Smooth muscle cell (in vitro differentiated cells): Measurements from ENCODE around the gene PARVB. TPM values are rescaled to one million over a fixed set of nuclear protein-coding genes. Genes with fewer than 3 reads are reported as not detected.

ENCODE experiments used
- DNase-seq: peaks from one replicate; lab custom pipeline; 2025; ENCODE audit not compliant: unreplicated experiment; lab: John Stamatoyannopoulos, UW
- H2AFZ ChIP-seq: fragments of 200-600 bp; sonication (generic); 2 replicates; pipeline ENCODE4 v1.6.0; 2016; ENCODE audit warnings: antibody characterized with exemption, low read depth, mild to moderate bottlenecking
- H3F3A ChIP-seq: fragments of 200-600 bp; sonication (generic); 2 replicates; pipeline ENCODE4 v1.6.0; 2017; ENCODE audit warnings: antibody characterized with exemption, low read depth
- H3K27ac ChIP-seq: fragments of 200-600 bp; sonication (generic); 2 replicates; pipeline ENCODE4 v1.5.1; 2016; ENCODE audit warnings: low read depth, mild to moderate bottlenecking
- H3K27me3 ChIP-seq: fragments of 200-600 bp; sonication (generic); 2 replicates; pipeline ENCODE4 v1.6.1; 2016; ENCODE audit warnings: low read depth, mild to moderate bottlenecking
- H3K36me3 ChIP-seq: fragments of 200-600 bp; sonication (generic); 2 replicates; pipeline ENCODE4 v1.5.1; 2016; ENCODE audit warnings: low read depth
- H3K4me1 ChIP-seq: fragments of 200-600 bp; sonication (generic); 2 replicates; pipeline ENCODE4 v1.5.1; 2016; ENCODE audit warnings: low read depth
- H3K4me2 ChIP-seq: fragments of 200-600 bp; sonication (generic); 2 replicates; pipeline ENCODE4 v1.6.0; 2016; ENCODE audit warnings: mild to moderate bottlenecking
- H3K4me3 ChIP-seq: fragments of 200-600 bp; sonication (generic); 2 replicates; pipeline ENCODE4 v1.5.1; 2016; ENCODE audit warnings: mild to moderate bottlenecking
- H3K79me2 ChIP-seq: fragments of 200-600 bp; sonication (generic); 2 replicates; pipeline ENCODE4 v1.6.0; 2016; ENCODE audit warnings: low read depth, mild to moderate bottlenecking
- H3K9ac ChIP-seq: fragments of 200-600 bp; sonication (generic); 2 replicates; pipeline ENCODE4 v1.6.0; 2016; ENCODE audit warnings: low read depth
- H3K9me3 ChIP-seq: fragments of 200-600 bp; sonication (generic); replicated peaks from 2 replicates; pipeline ENCODE4 v1.5.1; 2016; ENCODE audit warnings: low read depth
- H4K20me1 ChIP-seq: fragments of 200-600 bp; sonication (generic); 2 replicates; pipeline ENCODE4 v1.6.0; 2016; ENCODE audit warnings: low read depth
- CTCF ChIP-seq: fragments of 200-600 bp; sonication (generic); IDR thresholded peaks from 2 replicates; pipeline ENCODE4 v1.5.1; 2017; ENCODE audit warnings: borderline replicate concordance, mild to moderate bottlenecking, antibody characterized with exemption; ENCODE audit not compliant: insufficient read depth, poor library complexity, severe bottlenecking
- WGBS: methylation state at CpG from one replicate; pipeline ENCODE4 v1.1.7; 2016; ENCODE audit warnings: low lambda C conversion rate; 5-methylcytosine and 5-hydroxymethylcytosine counted together
- polyA plus RNA-seq: library from polyadenylated mRNA; unstranded; fragments of >200 nt; fragmentation: Nextera tagmentation; extraction: Ambion mirVana; gene quantifications from 2 replicates; pipeline ENCODE4 v1.2.1, GENCODE V29; 2016
- total RNA-seq: library from RNA; depleted of rRNA; stranded (reverse); fragments of >200 nt; gene quantifications from 2 replicates; pipeline ENCODE4 v1.2.3, GENCODE V29; 2014

The PARVB gene
- total and polyA plus RNA-seq, 2 experiments from 2014 or later = 35.1 to 36.6 TPM

GRCh38 chr22:44087089-44087430 lies 63.0 kb downstream of the PARVB start:
- Histone ChIP-seq H2AFZ (no peak overlapping the region), H3K4me3 (no peak overlapping the region), H3F3A (peaks cover 7% of the 10 kb centered on the region), H3K36me3 (no peaks in the 10 kb centered on the region), H4K20me1 (peaks cover 21% of the 10 kb centered on the region), H3K9ac (no peak overlapping the region), H3K79me2 (no peaks in the 10 kb centered on the region), H3K4me1 (no peaks in the 10 kb centered on the region), H3K27me3 (no peaks in the 10 kb centered on the region), H3K4me2 (no peak overlapping the region), H3K27ac (no peak overlapping the region), H3K9me3 (no peaks in the 10 kb centered on the region)
- DNase-seq = no peak
- no peak for TF ChIP-seq CTCF
- WGBS = 88% methylated on average over 4 of the region's 4 CpGs

- H3K27me3 ChIP-seq = no peaks in the 10 kb centered on the region
- no peaks in the 10 kb centered on the region for H3K36me3 ChIP-seq
- H3F3A ChIP-seq = peaks cover 7% of the 10 kb centered on the region
- no peaks in the 10 kb centered on the region for H3K79me2 ChIP-seq
- H3K9ac ChIP-seq = no peak overlapping the region
- peaks cover 21% of the 10 kb centered on the region for H4K20me1 ChIP-seq
- no peak for TF ChIP-seq CTCF
- 94% methylated on average over 17 of the region's 17 CpGs for WGBS
- DNase-seq = no peak
- H3K4me2 ChIP-seq = no peak overlapping the region
- no peaks in the 10 kb centered on the region for H3K9me3 ChIP-seq
- no peak overlapping the region for H3K27ac ChIP-seq
- H3K4me1 ChIP-seq = no peaks in the 10 kb centered on the region
- H2AFZ ChIP-seq = no peak overlapping the region
- H3K4me3 ChIP-seq = no peak overlapping the region
Measured at GRCh38 chr22:44088976-44089570, 65.0 kb downstream of the PARVB start.

GRCh38 chr22:44089717-44090570 lies 65.8 kb downstream of the PARVB start:
- H3F3A ChIP-seq = peaks cover 7% of the 10 kb centered on the region
- H3K4me2 ChIP-seq = no peak overlapping the region
- H3K79me2 ChIP-seq = no peaks in the 10 kb centered on the region
- H4K20me1 ChIP-seq = peaks cover 21% of the 10 kb centered on the region
- no peaks in the 10 kb centered on the region for H3K9me3 ChIP-seq
- no peaks in the 10 kb centered on the region for H3K36me3 ChIP-seq
- DNase-seq = no peak
- no peak overlapping the region for H3K4me3 ChIP-seq
- no peak overlapping the region for H3K9ac ChIP-seq
- H3K4me1 ChIP-seq = no peaks in the 10 kb centered on the region
- WGBS = 88% methylated on average over 15 of the region's 15 CpGs
- no peak for TF ChIP-seq CTCF
- H2AFZ ChIP-seq = no peak overlapping the region
- no peak overlapping the region for H3K27ac ChIP-seq
- no peaks in the 10 kb centered on the region for H3K27me3 ChIP-seq
